GM15510 (cell line): ENCODE measurements around the gene CYP2J2.

Source experiments
- POLR2A ChIP-seq: IDR thresholded peaks from 3 replicates; pipeline ENCODE4 v1.6.1; 2011; ENCODE audit warnings: borderline replicate concordance; ENCODE audit not compliant: insufficient read length; ENCODE audit errors: extremely low read depth

CYP2J2 gene

GRCh38 chr1:59892841-59893811 is 33.4 kb downstream of the CYP2J2 start:
- TF ChIP-seq POLR2A, result no peak

- TF ChIP-seq POLR2A, result no peak
These were observed 41.3 kb downstream of the CYP2J2 start for GRCh38 chr1:59885160-59885832.

GRCh38 chr1:59880735-59881134 is 45.8 kb downstream of the CYP2J2 start:
- TF ChIP-seq POLR2A, result no peak

DNA sequence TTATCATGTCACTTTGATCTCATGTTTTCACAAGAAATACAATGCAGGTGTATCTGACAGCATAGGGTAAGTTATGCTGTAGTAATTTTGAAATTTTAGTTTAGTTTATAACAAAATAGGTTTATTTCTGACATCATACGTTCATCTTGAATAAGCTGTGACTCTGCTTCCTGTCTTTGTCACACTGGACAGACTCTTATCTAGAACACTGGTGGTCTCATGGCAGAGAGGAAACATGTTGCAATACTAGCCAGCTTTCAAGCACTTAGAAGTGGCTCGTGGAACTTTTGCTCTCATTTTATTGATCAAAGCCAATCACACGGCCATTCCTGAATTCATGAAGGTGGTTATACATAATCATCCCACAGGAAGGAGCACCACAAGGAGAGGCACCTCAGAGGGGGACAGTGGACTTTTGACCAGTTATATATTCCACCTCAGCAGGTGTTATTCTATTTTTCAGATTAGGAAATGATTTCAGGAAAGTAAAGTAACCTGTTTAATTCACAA is 46.5 kb downstream of the CYP2J2 start:
- TF ChIP-seq POLR2A, result no peak

DNA sequence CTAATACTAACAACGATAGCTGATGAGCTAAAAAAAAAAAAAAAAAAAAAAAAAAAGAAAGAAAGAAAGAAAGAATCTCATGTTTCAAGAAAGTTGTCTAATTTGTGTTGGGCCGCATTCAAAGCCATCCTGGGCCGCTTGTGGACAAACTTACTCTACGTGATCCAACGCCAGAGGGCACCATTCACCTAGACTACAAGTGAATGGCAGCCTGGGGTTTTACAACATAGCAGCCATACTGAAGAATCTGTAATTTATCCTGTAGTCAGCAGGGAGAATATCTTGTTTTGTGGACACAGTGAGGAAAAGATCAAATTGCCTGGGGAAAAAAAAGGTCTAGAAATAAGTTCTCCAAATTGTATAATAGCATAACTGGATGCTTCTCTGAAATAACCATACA is 47.0 kb downstream of the CYP2J2 start:
- no peak for TF ChIP-seq POLR2A

DNA sequence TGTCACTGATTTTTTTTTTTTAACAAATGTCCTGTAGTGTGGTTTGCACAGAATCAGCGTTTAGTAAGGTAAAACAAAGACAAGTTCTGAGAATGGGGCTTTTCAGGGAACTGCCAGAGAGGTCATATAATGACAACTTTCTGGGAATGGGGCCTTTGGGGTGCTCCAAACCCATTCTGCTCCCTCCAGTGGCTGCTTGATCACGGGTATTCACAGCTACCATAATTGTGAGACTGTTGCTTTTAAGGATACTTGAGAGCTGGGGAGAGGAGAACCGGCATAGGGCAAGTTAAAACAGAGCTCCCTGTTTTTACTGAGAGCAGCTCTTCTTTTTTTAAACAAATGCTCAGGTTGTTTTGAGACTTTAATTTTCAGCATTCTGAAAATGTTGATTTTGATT is 48.2 kb downstream of the CYP2J2 start:
- no peak for TF ChIP-seq POLR2A

DNA sequence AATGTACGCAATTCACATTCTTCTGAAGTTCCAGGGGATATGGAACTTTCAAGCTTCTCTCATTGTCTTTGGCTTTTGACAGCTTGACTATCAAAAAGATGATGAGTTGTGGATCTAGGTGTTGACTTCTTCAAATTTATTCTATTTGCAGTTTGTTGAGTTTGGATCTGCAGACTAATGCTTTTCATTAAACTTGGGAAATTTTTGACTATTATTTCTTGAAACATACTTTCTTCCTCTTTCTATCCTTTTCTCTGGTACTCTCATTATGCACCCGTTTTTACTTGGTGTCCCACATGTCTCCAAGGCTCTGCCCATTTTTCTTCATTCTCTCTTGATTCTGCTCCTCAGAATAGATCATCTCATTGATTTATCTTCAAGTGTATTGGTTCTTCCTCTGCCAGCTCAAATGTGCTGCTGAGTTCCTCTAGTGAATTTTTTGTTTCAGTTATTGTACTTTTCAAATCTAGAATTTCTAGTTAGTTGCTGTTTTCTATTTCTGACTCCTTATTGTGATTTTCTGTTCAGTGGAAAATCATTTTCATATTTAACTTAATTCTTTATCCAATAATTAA is 49.4 kb downstream of the CYP2J2 start:
- no peak for TF ChIP-seq POLR2A

- TF ChIP-seq POLR2A, result no peak
These were observed 54.8 kb downstream of the CYP2J2 start for GRCh38 chr1:59871746-59872145.

GRCh38 chr1:59866462-59866861 is 60.1 kb downstream of the CYP2J2 start:
- no peak for TF ChIP-seq POLR2A

GRCh38 chr1:59857679-59858354 is 68.8 kb downstream of the CYP2J2 start:
- no peak for TF ChIP-seq POLR2A

DNA sequence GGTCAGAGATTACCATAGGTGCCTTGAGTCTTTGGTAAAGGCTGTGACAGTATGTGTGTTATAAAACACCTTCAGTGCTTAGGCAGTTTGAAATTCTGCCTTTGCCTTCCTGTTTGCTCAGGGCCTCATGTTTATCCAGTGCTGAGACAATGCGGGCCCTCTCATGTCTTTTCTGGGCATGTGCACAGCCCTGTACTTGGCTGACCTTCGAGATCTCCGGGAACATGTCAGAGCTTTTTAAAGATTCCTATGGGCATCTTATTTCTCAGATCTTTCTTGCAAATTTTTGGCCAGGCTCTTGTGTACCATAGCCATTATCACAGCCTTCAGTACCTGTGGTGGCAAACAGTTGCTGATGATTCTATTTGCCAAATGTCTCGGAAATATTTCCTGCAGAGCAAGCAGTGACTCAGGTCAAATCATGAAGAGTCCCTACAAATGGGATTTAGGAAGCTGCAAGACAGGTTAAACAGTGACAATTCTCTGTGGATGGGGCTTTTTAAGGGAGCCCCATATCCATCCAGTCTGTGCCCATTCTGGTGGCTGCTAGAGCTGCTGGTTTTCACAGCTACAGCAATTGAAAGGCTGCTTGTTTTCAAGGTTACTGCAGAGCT is 69.7 kb downstream of the CYP2J2 start:
- no peak for TF ChIP-seq POLR2A

- no peak for TF ChIP-seq POLR2A
These were observed 74.5 kb downstream of the CYP2J2 start for GRCh38 chr1:59852117-59852516.

- TF ChIP-seq POLR2A, result no peak
These were observed 79.7 kb downstream of the CYP2J2 start for GRCh38 chr1:59846895-59847282.

DNA sequence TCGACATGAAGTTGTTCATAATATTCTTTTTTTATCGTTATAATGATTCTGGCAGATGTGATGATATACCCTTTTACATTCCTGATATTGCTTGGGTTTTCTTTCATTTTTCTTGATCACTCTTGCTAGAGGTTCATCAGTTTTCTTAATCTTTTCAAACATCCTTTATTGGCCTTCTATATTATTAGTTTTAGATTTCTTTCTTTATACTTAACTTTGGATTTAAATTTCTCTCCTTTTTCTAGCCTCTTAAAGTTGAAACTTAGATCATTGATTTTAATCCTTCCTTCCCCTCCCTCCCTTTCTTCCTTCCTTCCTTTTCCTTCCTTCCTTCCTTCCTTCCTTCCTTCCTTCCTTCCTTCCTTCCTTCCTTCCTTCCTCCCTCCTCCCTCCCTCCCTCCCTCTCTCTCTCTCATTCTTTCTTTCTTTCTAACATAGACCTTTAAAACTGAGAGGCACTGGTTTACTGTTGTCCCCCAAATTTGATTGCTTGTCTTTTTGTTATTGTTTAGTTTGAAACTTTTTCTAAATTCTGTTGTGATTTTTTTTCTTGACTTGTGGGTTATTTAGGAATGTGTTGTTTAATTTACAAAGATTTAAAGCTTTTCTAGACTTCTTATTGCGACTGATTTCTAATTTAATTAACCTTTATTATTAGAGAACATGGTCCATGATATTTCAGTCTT is 80.2 kb downstream of the CYP2J2 start:
- no peak for TF ChIP-seq POLR2A

DNA sequence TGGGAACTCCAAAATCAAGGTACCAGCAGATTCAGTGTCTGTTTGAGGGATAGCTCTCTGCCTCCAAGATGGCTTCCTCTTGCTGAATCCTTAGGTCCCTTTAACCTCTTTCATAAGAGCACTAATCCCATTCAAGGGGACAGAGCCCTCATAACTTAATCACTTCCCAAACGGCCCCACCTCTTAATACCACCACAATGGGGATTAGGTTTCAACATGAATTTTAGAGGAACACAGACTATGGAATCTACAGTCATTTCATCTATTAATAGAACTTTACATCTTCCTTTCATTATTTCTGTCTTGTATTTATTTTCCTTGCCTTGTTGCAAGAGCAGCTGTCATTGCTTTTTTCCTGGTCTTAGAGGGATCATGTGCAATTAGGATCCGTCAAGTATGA is 81.5 kb downstream of the CYP2J2 start:
- no peak for TF ChIP-seq POLR2A
